Common myeloid progenitor, CD34-positive (primary cell): Measurements from ENCODE around the gene RASSF5.
A peak's percentile ranks its signal among the peaks of the same experiment; 100 is the strongest.

Experiments
- CTCF ChIA-PET: fragments of 350-600 bp; sonication (Branson Sonifier 250); formaldehyde crosslinking; loops from one replicate; lab custom pipeline; 2021; ENCODE audit warnings: antibody characterized with exemption; lab: Charles Lee
- POLR2A ChIA-PET: fragments of 350-600 bp; sonication (Branson Sonifier 250); formaldehyde crosslinking; loops from one replicate; lab custom pipeline; 2021; ENCODE audit warnings: antibody characterized with exemption; lab: Charles Lee
- DNase-seq, 3 donors: peaks; one replicate each; pipeline versions ENCODE4 v3.0.0 to v3.0.0-alpha.2; 2013
- H3K27ac ChIP-seq, 2 experiments: 1 replicate in 1 of 2; 2 replicates in 1 of 2; pipeline ENCODE4 v1.7.0; 2013; ENCODE audit warnings: inconsistent platforms in 2 of 2, low read length in 2 of 2, mild to moderate bottlenecking in 2 of 2, low read depth in 1 of 2, moderate library complexity in 1 of 2; ENCODE audit not compliant: severe bottlenecking in 2 of 2, insufficient read depth in 1 of 2, poor library complexity in 1 of 2
- H3K27me3 ChIP-seq, 5 experiments: replicated peaks in 2 of 5; 1 replicate in 3 of 5; 2 replicates in 2 of 5; pipeline versions ENCODE4 v1.6.1 to v1.7.0; 2013; ENCODE audit warnings: low read length in 4 of 5, mild to moderate bottlenecking in 2 of 5, moderate library complexity in 2 of 5, inconsistent platforms in 1 of 5; ENCODE audit not compliant: insufficient read depth in 5 of 5, control insufficient read depth in 4 of 5
- H3K36me3 ChIP-seq, 4 experiments: 1 replicate in 2 of 4; 2 replicates in 2 of 4; pipeline versions ENCODE4 v1.6.1 to v1.7.0; 2013; ENCODE audit warnings: low read length in 3 of 4, control low read depth in 1 of 4, mild to moderate bottlenecking in 1 of 4; ENCODE audit not compliant: control insufficient read depth in 4 of 4, insufficient read depth in 4 of 4
- H3K4me1 ChIP-seq, 4 experiments: 1 replicate in 3 of 4; 2 replicates in 1 of 4; pipeline versions ENCODE4 v1.6.1 to v1.7.1; 2013; ENCODE audit warnings: low read length in 3 of 4, mild to moderate bottlenecking in 3 of 4, control low read depth in 1 of 4, inconsistent platforms in 1 of 4, moderate library complexity in 1 of 4; ENCODE audit not compliant: control insufficient read depth in 4 of 4, insufficient read depth in 4 of 4; ENCODE audit errors: control extremely low read depth in 1 of 4
- H3K4me3 ChIP-seq, 7 experiments: 1 replicate in 4 of 7; 2 replicates in 3 of 7; pipeline versions ENCODE4 v1.5.1 to v1.7.0; 2013; ENCODE audit warnings: mild to moderate bottlenecking in 7 of 7, low read length in 6 of 7, moderate library complexity in 6 of 7, inconsistent platforms in 2 of 7, low read depth in 2 of 7, control low read depth in 1 of 7; ENCODE audit not compliant: insufficient read depth in 4 of 7, control insufficient read depth in 1 of 7; ENCODE audit errors: extremely low read depth in 1 of 7
- H3K9me3 ChIP-seq, 5 experiments: 1 replicate in 4 of 5; 2 replicates in 1 of 5; pipeline versions ENCODE4 v1.6.1 to v1.7.1; 2013; ENCODE audit warnings: low read length in 4 of 5, mild to moderate bottlenecking in 2 of 5, inconsistent platforms in 1 of 5, low read depth in 1 of 5, moderate library complexity in 1 of 5; ENCODE audit not compliant: control insufficient read depth in 4 of 5, insufficient read depth in 2 of 5; ENCODE audit errors: control extremely low read depth in 1 of 5
- WGBS: methylation state at CpG from one replicate; pipeline ENCODE4 v1.1.5; 2013; ENCODE audit not compliant: insufficient coverage; 5-methylcytosine and 5-hydroxymethylcytosine counted together

RASSF5 gene

GRCh38 chr1:206635978-206636345, 128.6 kb downstream of the RASSF5 start:
- peak overlapping the region; percentile 76 to 98 (median 85) for H3K4me3 ChIP-seq
- DNase-seq, result peak in 2 of 3 donors; percentile 31 to 49
- no peaks in the 10 kb centered on the region for H3K9me3 ChIP-seq
- peaks cover 2 to 11% (median 5%) of the 10 kb centered on the region in 4 experiments for H3K36me3 ChIP-seq
- POLR2A ChIA-PET, result interaction anchor here (0.8 to 2.0 kb wide), 4 partner anchors 12 to 37 kb away, joined by 4 to 17 read pairs (median 7); no protein-coding TSS in a partner anchor
- peak overlapping the region; percentile 82 to 86 for H3K27ac ChIP-seq
- no peaks in the 10 kb centered on the region for H3K27me3 ChIP-seq
- WGBS, result 3% methylated on average over 5 of the region's 14 CpGs
- CTCF ChIA-PET, result interaction anchor here (0.7 to 37.3 kb wide), 8 partner anchors 15 to 154 kb away, joined by 3 to 989 read pairs (median 4); partner anchors contain the start of gene EIF2D
- H3K4me1 ChIP-seq, result peaks cover 11 to 29% (median 22%) of the 10 kb centered on the region in 4 experiments

- no peaks in the 10 kb centered on the region for H3K9me3 ChIP-seq
- ChIA-PET POLR2A (interaction anchor here (1.6 kb wide), 1 partner anchor 12 kb away, joined by 4 read pairs; no protein-coding TSS in a partner anchor), CTCF (interaction anchor here (1.0 to 37.3 kb wide), 3 partner anchors 16 to 299 kb away, joined by 3 to 989 read pairs (median 5); no protein-coding TSS in a partner anchor)
- no peak overlapping the region for H3K27ac ChIP-seq
- WGBS, result 86% methylated on average over 1 of the region's 4 CpGs
- H3K4me1 ChIP-seq, result peaks cover 11 to 29% (median 22%) of the 10 kb centered on the region in 4 experiments
- no peak for DNase-seq
- H3K36me3 ChIP-seq, result peaks cover 2 to 11% (median 6%) of the 10 kb centered on the region in 4 experiments
- H3K4me3 ChIP-seq, result peak overlapping the region in 3 of 7 experiments; percentile 36 to 92 (median 85)
- H3K27me3 ChIP-seq, result no peaks in the 10 kb centered on the region
Observed at GRCh38 chr1:206636671-206637070, 129.3 kb downstream of the RASSF5 start.

- no peaks in the 10 kb centered on the region for H3K27me3 ChIP-seq
- POLR2A ChIA-PET, result no interaction called here
- no peaks in the 10 kb centered on the region for H3K9me3 ChIP-seq
- CTCF ChIA-PET, result interaction anchor here (1.0 to 37.3 kb wide), 3 partner anchors 17 to 298 kb away, joined by 3 to 989 read pairs (median 5); no protein-coding TSS in a partner anchor
- DNase-seq, result peak in 1 of 3 donors; percentile 20
- H3K4me3 ChIP-seq, result no peak overlapping the region
- H3K36me3 ChIP-seq, result peaks cover 2 to 11% (median 6%) of the 10 kb centered on the region in 4 experiments
- peaks cover 11 to 29% (median 22%) of the 10 kb centered on the region in 4 experiments for H3K4me1 ChIP-seq
- H3K27ac ChIP-seq, result no peak overlapping the region
Observed at GRCh38 chr1:206637605-206638004, 130.3 kb downstream of the RASSF5 start.
